ENCODE data around the gene MOB2. TPM values are rescaled to one million over a fixed set of nuclear protein-coding genes. Genes with fewer than 3 reads are reported as not detected.

Gene MOB2
- total RNA-seq, 1 experiment from 2014 or later, result 18.0 TPM

- in situ Hi-C loops (cut with HindIII; ENCODE audit: low pct_unique_long_range_greater_than_20kb, low sequenced_read_pairs), result no loop called here
- DNase-seq (ENCODE audit: low read depth, low spot score), result no peak
These were observed 10.1 kb upstream of the MOB2 start for GRCh38 chr11:1496761-1497095.

GRCh38 chr11:1496091-1496760, 9.6 kb upstream of the MOB2 start:
- DNase-seq (ENCODE audit: low read depth, low spot score), result no peak
- in situ Hi-C loops (cut with HindIII; ENCODE audit: low pct_unique_long_range_greater_than_20kb, low sequenced_read_pairs), result no loop called here

GRCh38 chr11:1494650-1495049, 8.1 kb upstream of the MOB2 start:
- no peak for DNase-seq (ENCODE audit: low read depth, low spot score)
- in situ Hi-C loops (cut with HindIII; ENCODE audit: low pct_unique_long_range_greater_than_20kb, low sequenced_read_pairs), result no loop called here

GRCh38 chr11:1493650-1494244, 7.2 kb upstream of the MOB2 start:
- DNase-seq (ENCODE audit: low read depth, low spot score), result no peak
- in situ Hi-C loops (cut with HindIII; ENCODE audit: low pct_unique_long_range_greater_than_20kb, low sequenced_read_pairs), result no loop called here

GRCh38 chr11:1491379-1491778, 4.8 kb upstream of the MOB2 start:
- in situ Hi-C loops (cut with HindIII; ENCODE audit: low pct_unique_long_range_greater_than_20kb, low sequenced_read_pairs), result no loop called here
- no peak for DNase-seq (ENCODE audit: low read depth, low spot score)

GRCh38 chr11:1490651-1491050, 4.1 kb upstream of the MOB2 start:
- DNase-seq (ENCODE audit: low read depth, low spot score), result no peak
- in situ Hi-C loops (cut with HindIII; ENCODE audit: low pct_unique_long_range_greater_than_20kb, low sequenced_read_pairs), result no loop called here

- in situ Hi-C loops (cut with HindIII; ENCODE audit: low pct_unique_long_range_greater_than_20kb, low sequenced_read_pairs), result no loop called here
- no peak for DNase-seq (ENCODE audit: low read depth, low spot score)
These were observed 2.1 kb upstream of the MOB2 start for GRCh38 chr11:1488575-1489180.

- DNase-seq (ENCODE audit: low read depth, low spot score), result no peak
- in situ Hi-C loops (cut with HindIII; ENCODE audit: low pct_unique_long_range_greater_than_20kb, low sequenced_read_pairs), result no loop called here
These were observed 1.4 kb upstream of the MOB2 start for GRCh38 chr11:1487851-1488574.

- DNase-seq (ENCODE audit: low read depth, low spot score), result no peak
- in situ Hi-C loops (cut with HindIII; ENCODE audit: low pct_unique_long_range_greater_than_20kb, low sequenced_read_pairs), result no loop called here
These were observed 692 bp upstream of the MOB2 start for GRCh38 chr11:1487091-1487850.

- in situ Hi-C loops (cut with HindIII; ENCODE audit: low pct_unique_long_range_greater_than_20kb, low sequenced_read_pairs), result no loop called here
- DNase-seq (ENCODE audit: low read depth, low spot score), result no peak
These were observed 1.1 kb downstream of the MOB2 start for GRCh38 chr11:1485504-1485885.

GRCh38 chr11:1484695-1485503, 1.7 kb downstream of the MOB2 start:
- no peak for DNase-seq (ENCODE audit: low read depth, low spot score)

GRCh38 chr11:1484061-1484671, 2.4 kb downstream of the MOB2 start:
- no peak for DNase-seq (ENCODE audit: low read depth, low spot score)

More at GRCh38 chr11:1484695-1485503, 1.7 kb downstream of the MOB2 start:
- in situ Hi-C loops (cut with HindIII; ENCODE audit: low pct_unique_long_range_greater_than_20kb, low sequenced_read_pairs), result no loop called here

GRCh38 chr11:1483445-1483961, 3.1 kb downstream of the MOB2 start:
- DNase-seq (ENCODE audit: low read depth, low spot score), result no peak
- in situ Hi-C loops (cut with HindIII; ENCODE audit: low pct_unique_long_range_greater_than_20kb, low sequenced_read_pairs), result no loop called here

More at GRCh38 chr11:1484061-1484671, 2.4 kb downstream of the MOB2 start:
- in situ Hi-C loops (cut with HindIII; ENCODE audit: low pct_unique_long_range_greater_than_20kb, low sequenced_read_pairs), result no loop called here

GRCh38 chr11:1482581-1483444, 3.8 kb downstream of the MOB2 start:
- in situ Hi-C loops (cut with HindIII; ENCODE audit: low pct_unique_long_range_greater_than_20kb, low sequenced_read_pairs), result no loop called here
- no peak for DNase-seq (ENCODE audit: low read depth, low spot score)

- in situ Hi-C loops (cut with HindIII; ENCODE audit: low pct_unique_long_range_greater_than_20kb, low sequenced_read_pairs), result no loop called here
- no peak for DNase-seq (ENCODE audit: low read depth, low spot score)
These were observed 4.6 kb downstream of the MOB2 start for GRCh38 chr11:1481861-1482441.

- in situ Hi-C loops (cut with HindIII; ENCODE audit: low pct_unique_long_range_greater_than_20kb, low sequenced_read_pairs), result no loop called here
- DNase-seq (ENCODE audit: low read depth, low spot score), result no peak
These were observed 5.1 kb downstream of the MOB2 start for GRCh38 chr11:1481483-1481825.
